Epithelial cell of prostate (primary cell): ENCODE results near the gene FRMD4A.

Experiments
- DNase-seq: peaks from one replicate; pipeline ENCODE4 v3.0.0-alpha.2; 2011; ENCODE audit warnings: low read depth, low spot score
- H3K27ac ChIP-seq: fragments of 450-650 bp; 2 replicates; pipeline ENCODE4 v1.5.1; 2017; ENCODE audit warnings: mild to moderate bottlenecking

The FRMD4A gene

DNA sequence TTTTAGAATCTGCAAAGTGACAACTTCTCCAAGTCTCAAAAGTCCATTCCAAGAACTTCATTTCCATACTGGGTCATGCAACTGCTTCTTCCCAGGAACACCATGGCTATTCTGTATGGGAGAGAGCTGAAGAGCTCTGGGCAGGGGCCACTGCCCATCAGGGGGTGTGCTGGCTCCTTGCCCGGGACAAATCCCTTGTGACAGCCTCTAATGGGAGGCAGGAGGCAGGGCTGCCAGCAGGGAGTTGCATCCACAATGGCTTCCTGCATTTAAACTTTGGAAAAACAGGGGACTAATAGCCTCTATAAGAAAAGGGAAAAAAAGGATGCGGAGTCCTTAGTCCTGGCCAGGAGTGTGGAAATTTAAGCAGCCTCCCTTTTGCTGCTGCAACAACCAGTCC is 18.4 kb upstream of the FRMD4A start:
- no peak overlapping the region for H3K27ac ChIP-seq
- DNase-seq, result no peak

GRCh38 chr10:14345262-14345661 is 14.5 kb upstream of the FRMD4A start:
- no peak overlapping the region for H3K27ac ChIP-seq
- DNase-seq, result no peak

DNA sequence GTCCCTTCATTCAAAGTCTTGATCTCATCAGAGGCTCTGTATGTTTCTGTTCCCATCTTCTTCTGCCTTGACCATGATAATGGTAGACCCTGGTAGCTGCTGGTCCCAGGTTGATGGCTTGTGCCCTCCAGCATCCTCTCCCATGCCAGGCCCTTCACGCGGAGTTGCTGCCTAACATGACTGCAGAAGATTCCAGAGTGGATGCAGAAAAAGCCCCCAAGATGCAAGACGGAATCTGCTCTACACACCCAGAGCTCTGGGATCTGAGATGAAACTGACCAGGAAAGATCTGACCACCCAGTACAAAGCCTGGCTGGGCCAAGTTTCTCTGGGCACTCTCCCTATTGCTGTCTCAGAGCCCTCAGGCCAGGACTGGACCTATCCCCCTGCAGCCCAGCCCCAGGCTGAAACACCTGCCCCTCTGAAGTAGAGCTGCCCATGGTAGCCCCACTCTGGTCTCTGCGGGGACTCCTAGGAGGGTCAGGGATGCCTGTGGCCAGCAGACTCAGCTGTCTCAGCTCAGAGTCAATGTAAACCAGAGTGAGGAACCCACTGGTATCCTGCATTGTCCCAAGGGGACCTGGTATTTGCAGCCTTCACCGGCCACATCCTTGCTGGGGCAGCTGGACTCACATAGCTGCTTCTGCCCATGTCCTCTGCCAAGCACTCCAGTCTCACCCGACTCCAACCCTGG is 9.5 kb upstream of the FRMD4A start:
- H3K27ac ChIP-seq, result no peak overlapping the region
- DNase-seq, result no peak

GRCh38 chr10:14336736-14337135 is 6.0 kb upstream of the FRMD4A start:
- H3K27ac ChIP-seq, result no peak overlapping the region

GRCh38 chr10:14334771-14335170 is 4.0 kb upstream of the FRMD4A start:
- DNase-seq, result no peak
- H3K27ac ChIP-seq, result no peak overlapping the region

More at GRCh38 chr10:14336736-14337135, 6.0 kb upstream of the FRMD4A start:
- no peak for DNase-seq

DNA sequence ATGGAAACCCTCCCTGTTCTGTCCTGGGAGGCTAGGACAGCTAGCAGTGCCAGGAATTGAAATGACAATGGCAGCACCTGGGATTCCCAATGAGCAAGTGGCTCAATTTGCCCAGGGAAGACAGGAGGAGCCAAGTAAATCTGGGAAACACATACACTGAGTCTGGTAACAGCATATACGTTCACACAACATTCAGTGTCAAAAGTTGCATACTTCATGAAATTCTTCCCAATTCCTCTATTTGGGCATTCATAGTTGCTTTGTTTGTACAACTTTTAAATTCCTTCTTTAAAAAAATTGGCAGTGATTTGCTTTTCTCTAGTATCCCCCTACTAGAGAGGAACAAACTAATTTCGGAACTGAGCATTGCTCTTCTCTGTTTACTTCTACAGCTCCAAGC is 2.9 kb upstream of the FRMD4A start:
- H3K27ac ChIP-seq, result no peak overlapping the region
- no peak for DNase-seq

DNA sequence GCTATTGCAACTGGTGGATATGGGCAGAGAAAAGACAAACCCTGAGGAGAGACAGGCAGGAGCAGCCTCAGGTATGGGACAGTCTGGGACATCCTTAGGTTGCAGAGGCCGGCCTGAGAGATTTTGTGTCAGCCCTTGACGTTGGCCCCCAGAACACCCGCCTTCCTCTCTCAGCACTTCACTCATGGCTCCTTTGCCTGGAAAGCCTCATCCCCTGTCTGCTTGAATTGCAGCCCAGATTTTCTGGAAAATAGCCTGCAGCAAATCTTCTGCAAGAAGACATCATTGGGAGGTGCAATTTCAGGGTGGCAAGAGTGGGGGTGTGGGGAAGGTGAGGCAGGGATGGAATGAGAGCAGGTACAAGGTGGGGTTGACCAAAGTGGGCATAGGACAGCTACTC is 2.2 kb upstream of the FRMD4A start:
- no peak overlapping the region for H3K27ac ChIP-seq
- no peak for DNase-seq

- H3K27ac ChIP-seq, result no peak overlapping the region
- no peak for DNase-seq
Observed at GRCh38 chr10:14329746-14330173, 964 bp downstream of the FRMD4A start.

DNA sequence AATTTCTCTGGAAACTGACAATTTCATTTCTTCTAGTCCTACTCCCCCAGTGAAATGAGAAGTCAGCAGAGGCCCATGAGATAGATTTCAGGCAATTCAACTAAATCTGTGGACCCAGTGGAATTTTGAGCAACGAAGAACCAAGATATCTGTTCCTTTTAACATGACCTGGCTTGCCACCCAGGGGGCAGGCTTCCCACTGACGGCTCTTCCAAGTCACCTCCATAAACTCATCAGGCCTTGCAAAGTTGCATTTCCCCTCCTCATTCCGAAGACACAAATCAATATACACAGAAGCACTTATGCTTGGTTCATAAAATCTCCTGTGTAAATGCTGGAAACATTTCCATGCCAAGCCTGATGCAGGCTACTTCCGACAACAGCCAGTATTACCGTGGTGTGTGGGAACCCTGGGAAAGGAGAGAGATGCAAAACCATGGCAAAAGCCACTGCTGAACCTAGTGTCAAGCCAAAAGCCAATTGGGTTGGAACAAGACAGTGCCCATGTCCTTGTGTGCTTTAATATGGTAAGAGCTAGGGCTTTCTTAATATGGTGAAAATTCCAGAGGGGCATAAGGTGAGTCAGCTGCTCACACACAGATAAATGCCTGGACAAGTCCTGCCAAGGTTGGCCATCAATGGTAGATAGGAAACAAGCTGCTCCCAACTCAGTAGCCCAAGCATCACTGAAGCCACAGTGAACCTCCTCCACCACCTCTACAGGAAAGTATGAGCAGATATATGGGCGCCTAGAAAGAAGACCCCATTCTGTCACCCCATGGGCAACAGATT is 1.6 kb downstream of the FRMD4A start:
- DNase-seq, result no peak

DNA sequence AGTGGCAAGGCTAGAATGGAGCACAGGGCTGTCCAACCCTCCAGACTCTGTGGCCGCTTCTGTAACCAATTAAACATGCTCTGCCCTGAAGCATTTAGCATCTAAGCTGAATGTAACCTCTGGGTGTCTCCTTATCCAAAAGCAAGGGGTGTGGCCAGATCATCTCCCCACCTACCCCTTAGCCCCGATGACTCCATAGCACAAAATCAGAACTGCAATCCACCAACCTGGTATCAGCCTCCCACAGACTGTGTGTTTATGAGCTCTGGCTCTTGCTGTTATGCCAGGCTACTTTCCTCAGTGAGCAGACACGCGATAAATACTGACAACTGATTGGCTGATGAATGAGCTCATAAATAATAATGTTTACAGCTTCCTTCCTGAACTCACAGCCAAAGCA is 3.2 kb downstream of the FRMD4A start:
- DNase-seq, result no peak
- no peak overlapping the region for H3K27ac ChIP-seq

More for the DNA sequence above, 1.6 kb downstream of the FRMD4A start:
- H3K27ac ChIP-seq, result no peak overlapping the region

DNA sequence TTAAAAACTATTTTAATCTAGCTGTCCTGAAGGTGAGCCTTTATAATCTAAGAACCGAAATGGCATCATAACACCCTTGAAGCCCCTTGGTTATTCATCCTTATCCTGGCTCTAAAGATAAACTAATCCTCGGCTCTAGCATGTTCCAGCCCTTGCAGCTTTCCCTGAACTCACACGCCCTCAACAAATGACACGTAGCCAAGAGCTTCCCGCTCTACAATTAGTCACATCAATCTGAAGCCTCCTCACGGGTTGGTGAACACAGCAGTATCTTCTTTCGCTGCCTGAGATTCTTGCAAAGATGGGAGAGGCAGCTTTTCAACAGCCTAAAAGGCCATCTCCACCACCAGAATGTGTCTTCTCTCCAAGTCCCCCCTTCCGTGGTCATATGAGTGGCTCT is 4.1 kb downstream of the FRMD4A start:
- no peak for DNase-seq
- H3K27ac ChIP-seq, result no peak overlapping the region

DNA sequence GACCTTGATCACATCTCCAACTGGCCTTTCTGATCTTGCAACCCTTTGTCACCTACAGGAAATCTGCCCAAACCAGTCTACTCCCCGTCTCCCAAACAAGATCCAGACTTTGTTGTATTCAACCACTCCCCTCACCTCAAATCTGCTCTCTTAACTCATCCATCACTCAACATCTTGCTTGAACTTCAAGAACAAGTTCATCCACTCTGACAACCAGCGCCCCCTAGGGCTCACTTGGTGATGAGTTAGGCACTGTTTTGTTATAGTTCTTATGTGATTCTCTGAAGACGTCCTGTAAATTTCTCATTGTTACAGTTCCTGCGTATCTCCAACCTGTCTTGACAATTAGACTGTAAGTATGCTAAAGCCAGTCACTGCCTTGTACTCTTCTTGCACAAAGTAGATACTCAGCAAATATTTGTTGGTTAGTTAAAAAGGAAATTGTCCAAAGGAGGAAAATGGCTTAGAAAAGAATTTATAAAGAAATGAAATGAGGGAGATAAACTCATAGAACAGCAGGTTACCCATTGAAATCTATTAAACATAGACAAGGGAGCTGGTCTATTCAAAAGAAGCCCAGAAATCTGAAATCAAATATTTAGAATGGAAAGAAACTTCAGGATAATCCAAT is 5.3 kb downstream of the FRMD4A start:
- no peak overlapping the region for H3K27ac ChIP-seq
- DNase-seq, result peak; percentile 5

GRCh38 chr10:14322526-14323188 is 8.1 kb downstream of the FRMD4A start:
- H3K27ac ChIP-seq, result no peak overlapping the region
- no peak for DNase-seq

DNA sequence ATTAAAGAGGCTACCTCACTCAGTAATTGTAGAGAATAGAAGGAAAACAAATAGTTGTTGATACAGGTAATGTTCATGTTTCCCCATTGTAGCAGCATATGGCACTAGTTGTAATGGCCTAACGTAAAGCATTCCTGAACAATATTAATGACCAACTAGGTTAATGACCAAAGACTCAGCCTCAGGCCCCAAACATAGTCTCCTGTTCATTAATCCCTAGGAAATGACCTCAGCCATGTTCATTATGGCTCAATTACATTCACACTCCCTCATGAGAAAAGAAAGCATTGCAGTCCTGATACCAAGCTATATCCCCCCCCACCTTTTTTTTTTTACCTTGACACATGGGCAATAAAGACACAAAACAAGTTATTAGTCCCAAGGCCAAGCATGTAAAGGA is 12.7 kb downstream of the FRMD4A start:
- H3K27ac ChIP-seq, result no peak overlapping the region
- no peak for DNase-seq

GRCh38 chr10:14312014-14312413 is 18.7 kb downstream of the FRMD4A start:
- H3K27ac ChIP-seq, result no peak overlapping the region
- DNase-seq, result no peak

DNA sequence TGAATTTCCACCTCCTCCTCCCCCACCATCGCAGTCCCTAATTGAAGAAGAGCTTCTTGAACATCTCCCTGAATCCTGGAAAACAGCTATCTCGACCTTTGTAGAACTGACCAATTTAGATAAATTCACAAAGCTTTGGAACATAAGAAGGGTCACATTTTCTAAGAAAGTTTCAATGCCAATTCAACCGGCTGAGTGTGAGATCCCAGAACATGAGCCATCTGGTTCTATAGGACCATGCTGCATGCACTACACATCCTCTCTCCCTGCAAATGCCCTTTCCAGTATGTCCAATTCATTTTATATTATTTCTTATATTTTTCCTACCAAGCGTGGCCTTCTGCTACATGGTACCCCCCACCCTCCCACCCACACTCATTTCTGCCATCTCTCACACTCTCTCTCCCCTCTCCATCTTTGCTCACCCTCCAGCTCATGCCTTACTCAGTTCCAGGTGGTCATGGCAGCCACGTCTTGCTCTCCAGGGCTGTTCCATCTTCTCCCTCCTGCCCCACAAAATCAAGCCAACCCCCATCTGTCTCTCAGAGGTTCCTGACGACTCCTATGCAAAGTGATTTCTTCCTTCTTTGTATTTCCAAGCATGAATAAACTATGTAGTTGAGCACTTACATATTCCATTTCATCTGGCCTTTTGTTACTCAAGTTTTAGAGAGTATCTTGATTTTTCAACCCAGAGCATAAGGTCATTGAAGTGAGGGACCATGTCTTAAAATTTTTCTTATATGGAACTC is 19.3 kb downstream of the FRMD4A start:
- H3K27ac ChIP-seq, result no peak overlapping the region
- no peak for DNase-seq

GRCh38 chr10:14309593-14309992 is 21.1 kb downstream of the FRMD4A start:
- no peak for DNase-seq
- no peak overlapping the region for H3K27ac ChIP-seq

DNA sequence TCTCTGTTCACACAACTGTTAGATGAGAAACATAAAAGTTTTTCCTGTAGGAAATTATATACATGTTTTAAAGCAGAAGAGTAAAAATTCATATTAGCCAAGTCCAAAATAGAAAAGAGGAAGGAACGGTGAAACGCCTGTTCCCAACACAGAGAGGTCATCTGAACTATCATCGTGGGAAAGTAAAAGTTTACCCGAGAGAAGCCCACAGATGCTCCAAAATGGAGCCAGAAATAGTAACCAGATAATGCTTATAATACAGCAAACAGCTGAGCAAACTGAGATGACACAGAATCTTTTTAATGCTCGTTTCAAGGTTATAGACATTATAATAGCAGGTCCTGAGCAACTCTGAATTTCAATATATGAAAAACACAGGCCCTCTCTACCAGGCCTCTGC is 24.5 kb downstream of the FRMD4A start:
- no peak for DNase-seq
- no peak overlapping the region for H3K27ac ChIP-seq

GRCh38 chr10:14304046-14304445 is 26.7 kb downstream of the FRMD4A start:
- no peak for DNase-seq
- H3K27ac ChIP-seq, result no peak overlapping the region

DNA sequence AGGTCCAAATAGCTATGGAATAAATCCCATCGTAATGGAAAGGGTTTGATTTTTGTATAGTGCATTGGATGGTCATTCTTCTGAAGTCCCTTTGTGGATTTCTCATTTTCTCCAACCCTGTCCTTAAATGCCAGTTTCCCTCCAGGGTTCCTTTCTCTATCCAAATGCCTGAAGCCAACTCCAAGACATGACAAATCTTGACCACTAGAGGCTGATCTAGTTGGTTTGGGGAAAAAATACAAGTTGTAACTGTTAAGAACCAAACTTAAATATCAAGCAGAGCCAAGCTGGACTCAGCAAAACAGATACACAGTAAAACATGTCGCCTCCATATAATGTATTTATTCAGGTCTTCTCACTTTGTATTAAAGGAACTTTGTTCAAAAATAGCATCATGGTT is 28.7 kb downstream of the FRMD4A start:
- no peak for DNase-seq
- H3K27ac ChIP-seq, result no peak overlapping the region
